ACC112 (cell line): ENCODE measurements around the gene SERTAD3.
"Not testable (repeated sequence)": the region's sequence is repeated elsewhere in the genome, so short reads cannot be mapped to it uniquely, and the experiment has no call there.

Source experiments
- H2AFZ ChIP-seq: fragments of 200-600 bp; sonication (generic); one replicate; pipeline ENCODE4 v1.6.0; 2017; ENCODE audit warnings: antibody characterized with exemption, low read length; ENCODE audit not compliant: unreplicated experiment
- H3K27ac ChIP-seq: fragments of 200-600 bp; sonication (generic); 2 replicates; pipeline ENCODE4 v1.5.1; 2014; ENCODE audit warnings: low read depth, mild to moderate bottlenecking, antibody characterized with exemption, low read length, moderate library complexity
- H3K27me3 ChIP-seq: fragments of 200-600 bp; sonication (generic); 2 replicates; pipeline ENCODE4 v1.6.1; 2014; ENCODE audit warnings: mild to moderate bottlenecking, antibody characterized with exemption, low read length, moderate library complexity, mixed read lengths; ENCODE audit not compliant: insufficient read depth
- H3K36me3 ChIP-seq: fragments of 200-600 bp; sonication (generic); 2 replicates; pipeline ENCODE4 v1.6.1; 2016; ENCODE audit warnings: mild to moderate bottlenecking, antibody characterized with exemption, low read length, moderate library complexity, mixed read lengths; ENCODE audit not compliant: insufficient read depth
- H3K4me1 ChIP-seq: fragments of 200-600 bp; sonication (generic); one replicate; pipeline ENCODE4 v1.6.1; 2016; ENCODE audit warnings: low read length, mixed read lengths; ENCODE audit not compliant: insufficient read depth, unreplicated experiment, control insufficient read depth
- H3K4me3 ChIP-seq: fragments of 200-600 bp; sonication (generic); 2 replicates; pipeline ENCODE4 v1.5.1; 2014; ENCODE audit warnings: mild to moderate bottlenecking, low read depth, low read length
- H3K79me2 ChIP-seq: fragments of 200-600 bp; sonication (generic); one replicate; pipeline ENCODE4 v1.6.0; 2016; ENCODE audit warnings: low read length; ENCODE audit not compliant: control insufficient read depth, unreplicated experiment, insufficient read depth

SERTAD3 gene

DNA sequence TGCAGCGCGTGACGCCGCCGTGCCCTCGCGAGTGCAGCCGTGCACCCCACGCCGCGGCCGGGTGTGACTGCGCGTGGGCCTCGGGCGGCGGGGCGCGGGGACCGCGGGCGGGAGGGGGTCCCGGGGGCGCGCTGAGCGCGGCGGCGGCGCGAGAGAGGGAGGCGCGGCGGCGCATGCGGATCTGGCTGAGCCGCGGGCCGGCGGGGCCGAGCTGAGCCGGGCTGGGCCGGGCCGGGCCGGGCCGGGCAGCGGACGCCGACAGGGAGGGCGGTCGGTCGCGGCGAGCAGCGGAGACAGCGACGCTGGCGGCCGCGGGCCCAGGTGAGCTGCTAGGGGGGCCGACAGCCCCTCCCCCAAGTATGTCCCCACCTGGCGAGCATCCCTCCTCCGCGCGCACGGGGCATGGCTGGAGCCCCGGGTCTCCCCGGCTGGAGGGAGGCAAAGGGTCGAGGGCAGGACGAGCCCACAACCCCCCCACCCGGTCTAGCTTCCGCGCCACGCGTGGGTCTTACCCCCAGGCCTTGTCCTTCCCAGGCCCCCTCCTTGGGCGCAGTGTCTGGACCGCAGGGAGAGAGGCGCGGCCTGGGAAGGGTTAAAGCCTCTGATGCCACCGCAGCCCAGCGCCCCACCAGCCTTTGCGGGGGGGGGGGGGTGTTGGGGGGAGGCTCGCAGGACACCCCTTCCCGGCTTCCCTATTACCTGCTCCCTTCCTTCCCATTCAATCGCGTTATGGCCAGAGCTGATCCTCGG lies 23.0 kb upstream of the SERTAD3 start, which contains the start of gene SPTBN4:
Gene SPTBN4 (plus strand): TSS at position 17 of the 750 bp plus-strand sequence. CDS start 5,621 bp downstream, outside the sequence.
- Histone ChIP-seq H3K36me3 (no peaks in the 10 kb centered on the region), H3K79me2 (peaks cover 9% of the 10 kb centered on the region), H2AFZ (no peak within 1 kb of the TSS), H3K27ac (no peak within 1 kb of the TSS), H3K27me3 (peaks cover 4% of the 10 kb centered on the region; the same call in 1 of the 2 replicates), H3K4me1 (peaks cover 13% of the 10 kb centered on the region), H3K4me3 (peak within 1 kb of the TSS; percentile 70)

DNA sequence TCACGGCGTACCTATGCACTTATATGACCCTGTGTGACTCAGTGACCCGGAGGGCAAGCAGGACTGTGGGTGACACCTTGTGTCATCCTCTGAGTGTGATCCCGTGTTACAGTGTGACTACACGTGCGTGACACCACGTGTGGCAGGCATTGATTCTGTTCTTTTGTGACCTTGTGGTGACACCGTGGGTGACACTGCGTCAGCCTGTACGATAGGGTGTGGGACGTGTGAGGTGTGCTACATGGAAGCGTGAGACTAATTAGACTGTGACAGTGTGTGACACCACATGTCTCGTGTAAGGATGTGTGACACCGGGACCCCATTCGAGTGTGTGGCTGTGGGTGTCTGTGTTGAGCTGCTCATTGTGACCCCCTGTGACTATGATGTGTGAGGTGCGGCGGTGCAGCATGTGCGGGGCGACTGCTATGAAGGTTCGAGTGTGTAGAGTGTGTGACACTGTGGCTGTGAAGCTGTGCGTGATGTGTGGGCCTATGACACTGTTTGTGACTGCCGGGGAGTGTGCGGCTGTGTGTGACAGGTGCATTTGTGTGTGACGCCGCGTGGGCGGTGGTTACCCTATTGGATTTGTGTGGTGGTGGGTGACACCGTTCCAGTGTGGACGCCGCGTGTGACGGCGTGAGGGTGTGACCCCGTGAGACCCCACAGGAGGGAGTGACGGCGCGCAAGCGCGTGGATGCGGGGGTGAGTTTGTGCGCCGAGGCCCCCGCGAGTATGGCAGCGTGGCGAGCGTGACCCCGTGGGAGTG lies 22.3 kb upstream of the SERTAD3 start:
- Histone ChIP-seq H3K27ac (no peak overlapping the region), H3K4me1 (peaks cover 13% of the 10 kb centered on the region), H3K27me3 (peaks cover 4% of the 10 kb centered on the region; the same call in 1 of the 2 replicates), H2AFZ (no peak overlapping the region), H3K4me3 (peak overlapping the region; percentile 70), H3K36me3 (no peaks in the 10 kb centered on the region), H3K79me2 (peaks cover 9% of the 10 kb centered on the region)

DNA sequence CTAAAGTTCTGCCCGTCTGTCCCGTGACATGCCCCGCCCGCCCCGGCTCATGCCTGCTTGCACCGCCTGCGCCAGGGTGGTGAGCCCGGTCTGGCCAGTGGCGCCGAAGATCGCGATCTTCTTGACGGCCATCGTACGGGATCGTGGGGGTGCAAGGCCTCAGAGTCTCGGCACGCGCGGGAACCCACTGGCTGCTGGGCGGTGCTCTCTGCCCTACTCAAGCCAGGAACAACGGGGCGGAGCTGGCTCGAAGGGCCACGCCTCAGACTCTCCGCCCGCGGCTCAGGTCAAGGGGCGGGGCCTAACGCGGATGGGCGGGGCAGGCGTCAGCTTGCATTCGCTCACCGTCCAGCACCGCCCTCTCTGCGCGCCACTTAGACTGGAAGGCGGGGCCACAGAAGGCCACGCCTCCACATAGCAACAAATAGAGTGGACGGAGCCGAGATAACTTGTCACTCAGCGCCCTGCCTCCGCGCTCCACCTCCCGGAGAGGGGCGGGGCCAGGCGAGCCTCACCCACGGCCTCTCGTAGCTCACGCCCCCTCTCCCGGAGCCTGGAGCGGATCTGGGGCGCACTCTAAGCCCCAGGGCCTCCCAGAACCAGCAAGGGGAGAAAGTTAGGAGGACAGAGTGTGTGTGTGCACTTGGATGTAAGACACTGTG lies 21.6 kb upstream of the SERTAD3 start, which contains the start of gene BLVRB:
Gene BLVRB (minus strand): TSS at position 189 of the 662 bp plus-strand sequence. CDS start 57 bp downstream, at position 132.
- Histone ChIP-seq H3K4me1 (peaks cover 13% of the 10 kb centered on the region), H3K4me3 (peak within 1 kb of the TSS; percentile 91), H3K27me3 (peaks cover 4% of the 10 kb centered on the region; the same call in 1 of the 2 replicates), H3K27ac (peak within 1 kb of the TSS; percentile 71), H3K36me3 (no peaks in the 10 kb centered on the region), H2AFZ (peak within 1 kb of the TSS; percentile 71), H3K79me2 (peaks cover 9% of the 10 kb centered on the region)

DNA sequence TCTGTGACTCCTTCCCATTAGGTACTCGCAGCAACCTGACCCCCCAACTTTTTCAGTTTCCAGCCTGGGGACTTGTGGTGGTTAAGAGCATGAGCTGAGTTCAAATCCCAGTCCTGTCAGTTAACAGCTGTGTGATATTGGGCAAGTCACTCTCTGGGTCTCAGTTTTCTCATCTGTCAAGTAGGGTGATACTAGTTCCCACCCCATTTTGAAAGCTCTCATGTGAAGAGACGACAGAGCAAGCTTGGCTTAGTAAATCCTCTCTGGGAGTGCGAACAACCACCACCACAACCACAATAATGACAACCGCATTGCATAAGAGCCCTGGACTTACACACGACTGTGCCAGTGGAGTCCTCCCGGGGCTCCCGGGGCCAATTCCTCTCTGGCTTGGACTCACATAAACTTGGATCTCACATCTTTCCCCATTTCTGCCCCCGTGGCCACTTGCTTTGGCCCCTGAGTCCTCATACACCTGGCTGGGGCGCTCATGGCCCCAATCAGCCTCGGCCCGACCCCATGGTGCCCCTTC lies 21.0 kb upstream of the SERTAD3 start:
- peaks cover 9% of the 10 kb centered on the region for H3K79me2 ChIP-seq
- H3K4me1 ChIP-seq = peaks cover 13% of the 10 kb centered on the region
- no peaks in the 10 kb centered on the region for H3K36me3 ChIP-seq
- H3K27me3 ChIP-seq = peaks cover 4% of the 10 kb centered on the region; the same call in 1 of the 2 replicates
- H3K4me3 ChIP-seq = peak overlapping the region; percentile 91
- H3K27ac ChIP-seq = peak overlapping the region; percentile 71
- peak overlapping the region; percentile 71 for H2AFZ ChIP-seq

DNA sequence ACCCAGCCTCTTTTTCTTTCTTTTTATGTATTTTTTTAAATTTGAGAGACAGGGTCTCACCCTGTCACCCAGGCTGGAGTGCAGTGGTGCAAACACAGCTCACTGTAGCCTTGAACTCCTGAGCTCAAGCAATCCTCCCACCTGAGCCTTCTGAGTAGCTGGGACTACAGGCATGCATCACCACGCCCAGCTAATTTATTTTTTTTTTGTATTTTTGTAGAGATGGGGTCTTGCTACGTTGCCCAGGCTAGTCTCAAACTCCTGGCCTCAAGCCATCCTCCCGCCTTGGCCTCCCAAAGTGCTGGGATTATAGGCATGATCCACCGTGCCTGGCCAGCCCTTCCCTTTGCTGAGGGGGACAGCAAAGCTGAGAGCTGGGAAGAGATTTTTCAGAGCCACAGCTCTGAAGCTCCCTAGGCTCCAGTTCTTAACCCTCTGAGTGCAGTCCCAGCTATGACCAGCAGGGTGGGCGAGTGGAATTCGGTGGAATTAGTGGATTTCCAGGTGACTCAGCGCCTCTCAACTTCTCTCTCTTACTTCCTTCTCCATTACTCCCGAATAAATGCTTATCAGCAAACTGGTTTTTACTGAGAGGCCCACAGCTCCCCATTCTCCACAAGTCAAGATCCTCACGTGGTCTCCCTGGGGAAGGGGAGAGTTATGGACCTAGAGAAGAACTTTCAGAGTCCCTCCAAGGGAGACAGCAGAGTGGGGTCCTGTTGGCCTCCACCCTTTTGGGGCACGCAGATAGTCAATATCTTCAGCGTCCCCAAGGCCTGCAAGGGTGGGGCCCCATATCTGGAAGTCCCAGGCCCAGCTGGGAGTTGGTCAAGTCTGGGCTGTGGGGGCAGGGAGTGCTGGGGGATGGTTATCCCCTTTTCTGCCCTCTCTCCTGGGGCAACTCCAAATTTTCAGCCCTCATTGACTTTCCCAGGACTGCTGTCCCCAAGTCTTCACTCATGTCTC lies 20.2 kb upstream of the SERTAD3 start:
- H3K4me1 ChIP-seq = peaks cover 13% of the 10 kb centered on the region
- peak overlapping the region; percentile 54 for H2AFZ ChIP-seq

DNA sequence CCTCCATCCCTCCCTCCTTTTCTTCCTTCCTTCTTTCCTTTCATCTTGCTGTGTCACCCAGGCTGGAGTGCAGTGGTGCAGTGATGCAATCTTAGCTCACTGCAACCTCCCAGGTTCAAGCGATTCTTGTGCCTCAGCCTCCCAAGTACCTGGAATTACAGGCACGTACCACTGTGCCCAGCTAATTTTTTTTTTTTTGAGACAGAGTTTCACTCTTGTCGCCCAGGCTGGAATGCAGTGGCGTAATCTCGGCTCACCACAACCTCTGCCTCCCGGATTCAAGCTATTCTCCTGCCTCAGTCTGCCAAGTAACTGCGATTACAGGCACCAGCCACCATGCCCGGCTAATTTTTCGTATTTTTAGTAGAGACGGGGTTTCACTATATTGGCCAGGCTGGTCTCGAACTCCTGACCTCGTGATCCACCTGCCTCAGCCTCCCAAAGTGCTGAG lies 19.5 kb upstream of the SERTAD3 start:
- H3K27ac ChIP-seq, H2AFZ ChIP-seq, H3K36me3 ChIP-seq, H3K79me2 ChIP-seq, H3K4me3 ChIP-seq, H3K27me3 ChIP-seq: not testable (repeated sequence)
- H3K4me1 ChIP-seq = peaks cover 13% of the 10 kb centered on the region

More for the DNA sequence above, 20.2 kb upstream of the SERTAD3 start:
- Histone ChIP-seq H3K36me3 (no peaks in the 10 kb centered on the region), H3K27ac (peak overlapping the region; percentile 71), H3K4me3 (peak overlapping the region; percentile 91), H3K79me2 (peaks cover 9% of the 10 kb centered on the region), H3K27me3 (peaks cover 4% of the 10 kb centered on the region; the same call in 1 of the 2 replicates)

DNA sequence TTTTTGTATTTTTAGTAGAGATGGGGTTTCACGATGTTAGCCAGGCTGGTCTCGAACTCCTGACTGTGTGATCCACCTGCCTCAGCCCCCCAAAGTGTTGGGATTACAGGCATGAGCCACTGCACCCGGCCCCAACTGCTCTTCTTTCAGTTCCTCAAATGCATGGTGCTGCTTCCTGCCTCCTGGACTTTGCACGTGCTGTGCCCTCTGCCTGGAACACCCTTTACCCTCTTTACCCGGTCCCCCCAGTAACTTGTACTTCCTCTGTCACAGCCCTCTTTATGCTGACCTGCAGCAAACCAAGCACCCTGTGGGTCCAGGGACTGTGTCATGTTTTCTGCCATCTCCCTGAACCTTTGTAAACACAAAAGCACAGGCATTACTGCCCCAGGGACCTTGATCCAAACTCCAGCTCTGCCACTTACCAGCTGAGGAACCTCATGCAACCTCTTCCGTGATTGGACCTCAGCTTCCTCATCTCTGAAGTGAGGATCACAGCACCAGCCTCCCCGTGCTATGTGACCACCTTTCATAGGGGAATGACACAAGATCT lies 17.6 kb upstream of the SERTAD3 start:
- Histone ChIP-seq H3K4me1 (peaks cover 13% of the 10 kb centered on the region), H3K4me3 (no peak overlapping the region), H3K79me2 (peaks cover 9% of the 10 kb centered on the region), H3K36me3 (no peaks in the 10 kb centered on the region), H2AFZ (no peak overlapping the region), H3K27me3 (peaks cover 4% of the 10 kb centered on the region; the same call in 1 of the 2 replicates), H3K27ac (no peak overlapping the region)

DNA sequence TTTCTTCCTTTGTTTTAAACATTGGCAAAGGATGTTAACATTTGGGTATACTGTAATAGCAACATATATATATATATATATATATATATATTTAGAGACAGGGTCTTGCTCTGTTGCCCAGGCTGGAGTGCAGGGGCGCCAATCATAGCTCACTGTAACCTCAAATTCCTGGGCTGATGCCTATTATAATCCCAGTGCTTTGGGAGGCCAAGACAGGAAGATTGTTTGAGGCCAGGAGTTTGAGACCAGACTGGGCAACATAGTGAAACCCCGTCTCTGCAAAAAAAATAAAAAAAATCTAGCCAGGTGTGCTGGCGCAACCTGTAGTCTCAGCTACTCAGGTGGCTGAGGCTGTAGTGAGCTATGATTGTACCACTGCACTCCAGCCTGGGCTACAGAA lies 16.1 kb upstream of the SERTAD3 start:
- Histone ChIP-seq H3K36me3 (no peaks in the 10 kb centered on the region), H3K4me3 (no peak overlapping the region), H3K27ac (no peak overlapping the region), H2AFZ (no peak overlapping the region), H3K79me2 (peaks cover 9% of the 10 kb centered on the region), H3K27me3 (no peaks in the 10 kb centered on the region), H3K4me1 (peaks cover 7% of the 10 kb centered on the region)

DNA sequence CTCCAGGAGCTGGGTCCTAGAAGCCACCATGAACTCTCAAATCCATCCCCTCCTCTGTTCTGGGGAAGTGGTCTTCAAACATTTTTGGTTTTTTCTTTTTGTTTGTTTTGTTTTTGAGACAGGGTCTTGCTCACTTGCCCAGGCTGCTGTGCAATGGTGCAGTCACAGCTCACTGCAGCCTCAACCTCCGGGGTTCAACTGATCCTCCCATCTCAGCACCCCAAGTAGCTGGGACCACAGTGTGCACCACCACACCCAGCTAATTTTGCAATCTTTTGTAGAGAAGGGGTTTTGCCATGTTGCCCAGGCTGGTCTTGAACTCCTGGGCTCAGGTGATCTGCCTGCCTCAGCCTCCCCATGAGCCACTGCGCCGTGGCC lies 14.5 kb upstream of the SERTAD3 start:
- no peaks in the 10 kb centered on the region for H3K4me1 ChIP-seq
- no peaks in the 10 kb centered on the region for H3K36me3 ChIP-seq
- H3K4me3 ChIP-seq = no peak overlapping the region
- H3K27ac ChIP-seq = no peak overlapping the region
- H3K27me3 ChIP-seq = no peaks in the 10 kb centered on the region
- H2AFZ ChIP-seq = no peak overlapping the region
- peaks cover 3% of the 10 kb centered on the region for H3K79me2 ChIP-seq
